Stimulated activated CD8-positive, alpha-beta memory T cell treated with anti-CD3 and anti-CD28 coated beads, Interleukin-7, amount 100 ng/mL, for 48 hours (primary cell): ENCODE measurements around the gene S1PR4.

Experiments used
- DNase-seq, 2 donors: peaks; one replicate each; pipeline ENCODE4 v3.0.0-alpha.2; 2020; ENCODE audit warnings: low read depth in 1 of 2; ENCODE audit errors: extremely low read depth in 1 of 2

S1PR4 gene

GRCh38 chr19:3178377-3178972 is at the start of gene S1PR4:
Gene S1PR4, plus strand, starts transcription at chr19:3178769. Its CDS starts 24 bp downstream, at chr19:3178793.
- no peak for DNase-seq

DNA sequence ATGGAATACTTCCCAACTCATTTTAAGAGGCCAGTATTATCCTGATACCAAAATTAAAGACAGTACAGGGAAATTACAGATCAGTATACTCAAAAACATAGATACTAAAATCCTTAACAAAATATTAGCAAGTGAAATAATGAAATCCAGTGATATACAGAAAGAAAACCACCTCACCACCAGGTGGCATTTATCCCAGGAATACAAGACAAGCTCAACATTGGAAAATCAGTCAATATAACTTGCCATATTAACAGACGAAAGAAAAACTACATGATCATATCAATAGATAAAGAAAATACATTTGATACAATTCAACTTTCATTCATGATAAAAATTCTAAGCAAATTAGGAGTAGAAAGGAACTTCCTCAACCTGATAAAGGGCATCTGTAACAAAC is 49.5 kb upstream of the S1PR4 start:
- no peak for DNase-seq

GRCh38 chr19:3131168-3131567 is 47.4 kb upstream of the S1PR4 start:
- DNase-seq, result no peak

GRCh38 chr19:3132971-3133792 is 45.4 kb upstream of the S1PR4 start:
- peak; percentile 70 to 92 for DNase-seq

- DNase-seq, result no peak
These were observed 44.8 kb upstream of the S1PR4 start for GRCh38 chr19:3133793-3134116.

DNA sequence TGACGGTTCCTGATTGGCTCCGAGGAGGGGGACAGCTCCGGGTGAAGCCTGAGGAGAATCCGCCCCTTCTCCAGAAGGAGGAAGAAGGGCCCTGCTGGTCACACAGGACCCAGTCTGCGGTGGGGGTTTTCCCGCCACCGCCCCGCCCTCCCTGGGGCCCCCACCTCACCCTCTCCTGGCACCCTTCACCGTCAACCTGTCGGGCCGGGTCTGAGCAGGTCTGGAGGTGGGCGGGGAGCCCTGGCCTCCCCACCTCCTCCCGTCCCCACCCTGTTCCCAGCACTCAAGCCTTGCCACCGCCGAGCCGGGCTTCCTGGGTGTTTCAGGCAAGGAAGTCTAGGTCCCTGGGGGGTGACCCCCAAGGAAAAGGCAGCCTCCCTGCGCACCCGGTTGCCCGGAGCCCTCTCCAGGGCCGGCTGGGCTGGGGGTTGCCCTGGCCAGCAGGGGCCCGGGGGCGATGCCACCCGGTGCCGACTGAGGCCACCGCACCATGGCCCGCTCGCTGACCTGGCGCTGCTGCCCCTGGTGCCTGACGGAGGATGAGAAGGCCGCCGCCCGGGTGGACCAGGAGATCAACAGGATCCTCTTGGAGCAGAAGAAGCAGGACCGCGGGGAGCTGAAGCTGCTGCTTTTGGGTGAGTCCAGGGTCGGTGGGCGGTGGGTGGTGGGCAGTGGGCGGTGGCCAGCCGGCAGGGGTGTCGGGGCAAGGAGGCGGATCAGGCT is 42.4 kb upstream of the S1PR4 start, which contains the start of gene GNA15:
GNA15 (plus strand) TSS at position 73 of the 723 bp plus-strand sequence; CDS start at position 491, 418 bp downstream.
- no peak for DNase-seq

DNA sequence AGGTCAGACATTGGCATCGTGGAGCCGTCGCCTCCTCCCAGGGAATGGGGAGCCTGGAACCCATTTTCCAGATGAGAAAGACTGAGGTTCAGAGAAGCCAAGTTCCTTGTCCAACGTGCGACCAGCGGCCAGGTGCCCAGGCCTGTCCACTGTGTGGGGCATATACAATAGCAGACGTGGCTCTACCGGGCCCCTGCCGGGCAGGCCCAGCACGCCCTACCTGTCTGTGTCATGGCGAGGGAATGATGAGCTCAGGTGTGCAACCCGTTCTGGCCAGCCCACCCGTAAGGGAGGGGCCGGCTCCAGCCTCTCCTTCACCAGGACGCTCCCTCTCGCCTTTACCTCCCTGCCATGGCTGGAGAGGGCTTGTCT is 41.9 kb upstream of the S1PR4 start:
- DNase-seq, result no peak

DNA sequence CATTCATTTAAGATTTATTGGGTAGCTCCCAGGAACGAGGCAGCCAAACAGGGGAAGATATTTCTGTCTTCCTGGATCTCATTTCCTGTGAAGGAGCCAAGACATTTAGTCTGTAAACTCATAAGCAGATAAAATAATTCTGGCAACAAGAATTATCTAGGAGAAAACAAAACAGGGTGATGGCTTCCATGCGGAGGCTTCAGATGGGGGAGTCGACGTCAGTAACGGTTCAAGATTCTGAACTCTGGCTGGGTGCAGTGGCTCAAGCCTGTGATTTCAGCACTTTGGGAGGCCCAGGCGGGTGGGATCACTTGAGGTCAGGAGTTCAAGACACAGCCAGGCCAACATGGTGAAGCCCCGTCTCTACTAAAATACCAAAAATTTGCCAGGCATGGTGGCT is 41.5 kb upstream of the S1PR4 start:
- DNase-seq, result no peak

GRCh38 chr19:3138268-3138667 is 40.3 kb upstream of the S1PR4 start:
- no peak for DNase-seq

- no peak for DNase-seq
These were observed 37.9 kb upstream of the S1PR4 start for GRCh38 chr19:3140667-3141038.

- DNase-seq, result peak in 1 of 2 donors; percentile 62
These were observed 36.3 kb upstream of the S1PR4 start for GRCh38 chr19:3142292-3142670.

DNA sequence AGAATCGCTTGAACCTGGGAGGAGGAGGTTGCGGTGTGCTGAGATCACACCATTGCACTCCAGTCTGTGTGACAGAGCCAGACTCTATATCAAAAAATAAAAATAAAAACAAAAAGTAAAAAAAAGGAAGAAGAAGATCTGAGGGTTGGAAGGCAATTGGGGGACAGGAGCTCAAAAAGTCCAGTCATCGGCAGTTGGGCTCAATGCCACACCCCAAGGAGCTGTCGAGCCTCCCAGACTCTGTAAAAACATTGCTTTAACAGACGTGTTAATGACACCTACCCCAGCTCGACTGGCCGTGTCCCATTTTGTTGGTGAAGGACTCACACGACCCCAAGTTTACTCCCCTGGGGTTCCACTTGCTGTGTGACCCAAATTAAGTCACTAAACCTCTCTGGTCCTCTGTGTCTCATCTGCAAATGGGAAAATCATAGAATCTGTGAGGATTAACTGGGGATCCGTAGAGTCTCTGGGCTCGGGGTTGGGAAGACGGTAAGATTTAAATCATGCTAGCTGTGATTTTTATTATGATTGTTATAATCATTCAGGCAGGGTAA is 35.7 kb upstream of the S1PR4 start:
- no peak for DNase-seq

DNA sequence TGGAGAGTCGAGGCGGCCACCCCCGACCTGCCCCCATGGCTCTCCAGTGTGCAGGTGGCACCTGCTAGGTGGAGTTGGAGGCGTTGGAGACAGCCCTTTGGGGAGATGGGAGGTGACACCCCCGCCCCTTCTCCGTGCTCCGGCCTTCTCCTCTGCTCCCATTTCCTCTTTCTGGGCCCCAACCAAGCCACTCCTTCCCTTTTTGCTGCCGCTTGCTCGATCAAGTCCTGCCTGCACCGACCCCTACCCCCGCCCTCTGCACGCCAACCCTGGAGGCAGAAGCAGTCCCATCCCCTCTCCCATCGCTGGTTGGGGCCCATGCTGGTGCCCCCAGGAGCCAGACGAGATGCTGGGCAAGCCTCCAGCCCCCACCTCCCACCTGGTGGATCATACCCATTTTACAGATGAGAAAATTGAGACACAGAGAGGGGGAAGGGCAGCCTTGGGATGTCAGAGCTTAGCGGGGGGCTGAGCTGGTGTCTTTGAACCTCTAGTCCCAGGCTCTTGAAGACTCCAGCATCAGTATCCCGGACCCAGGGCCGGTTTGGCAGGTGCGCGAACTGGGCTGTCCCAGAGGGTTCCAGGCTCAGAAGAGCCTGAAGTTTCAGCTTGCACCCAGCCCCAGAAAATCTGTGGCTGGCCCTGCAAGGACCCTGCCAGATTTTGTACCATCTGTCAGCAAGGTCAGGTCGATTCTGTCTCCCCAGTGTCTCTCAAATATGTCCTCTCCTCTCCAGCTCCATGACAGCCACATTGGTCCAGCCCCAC is 32.5 kb upstream of the S1PR4 start:
- no peak for DNase-seq

DNA sequence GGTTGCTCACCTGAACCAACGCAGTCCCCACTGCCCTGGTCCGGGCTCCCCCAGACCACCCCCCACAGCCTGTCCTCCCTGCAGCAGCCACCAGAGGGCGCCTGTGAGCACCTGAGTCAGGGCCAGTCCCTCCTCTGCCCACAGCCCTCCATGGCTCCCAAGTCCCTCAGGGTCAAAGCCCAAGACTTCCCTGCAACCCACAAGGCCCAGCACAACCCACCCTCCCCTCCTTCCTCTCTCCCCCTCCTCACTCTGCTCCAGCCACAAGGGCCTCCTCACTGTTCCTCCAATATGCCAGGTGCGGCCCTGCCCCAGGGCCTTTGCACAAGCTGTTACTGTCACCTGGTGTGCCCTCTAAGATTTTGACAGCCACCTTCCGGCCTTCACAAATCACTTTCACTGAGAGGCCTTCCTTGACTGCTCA is 31.9 kb upstream of the S1PR4 start:
- no peak for DNase-seq

- DNase-seq, result no peak
These were observed 30.1 kb upstream of the S1PR4 start for GRCh38 chr19:3148503-3148902.

GRCh38 chr19:3149089-3149488 is 29.5 kb upstream of the S1PR4 start:
- no peak for DNase-seq

DNA sequence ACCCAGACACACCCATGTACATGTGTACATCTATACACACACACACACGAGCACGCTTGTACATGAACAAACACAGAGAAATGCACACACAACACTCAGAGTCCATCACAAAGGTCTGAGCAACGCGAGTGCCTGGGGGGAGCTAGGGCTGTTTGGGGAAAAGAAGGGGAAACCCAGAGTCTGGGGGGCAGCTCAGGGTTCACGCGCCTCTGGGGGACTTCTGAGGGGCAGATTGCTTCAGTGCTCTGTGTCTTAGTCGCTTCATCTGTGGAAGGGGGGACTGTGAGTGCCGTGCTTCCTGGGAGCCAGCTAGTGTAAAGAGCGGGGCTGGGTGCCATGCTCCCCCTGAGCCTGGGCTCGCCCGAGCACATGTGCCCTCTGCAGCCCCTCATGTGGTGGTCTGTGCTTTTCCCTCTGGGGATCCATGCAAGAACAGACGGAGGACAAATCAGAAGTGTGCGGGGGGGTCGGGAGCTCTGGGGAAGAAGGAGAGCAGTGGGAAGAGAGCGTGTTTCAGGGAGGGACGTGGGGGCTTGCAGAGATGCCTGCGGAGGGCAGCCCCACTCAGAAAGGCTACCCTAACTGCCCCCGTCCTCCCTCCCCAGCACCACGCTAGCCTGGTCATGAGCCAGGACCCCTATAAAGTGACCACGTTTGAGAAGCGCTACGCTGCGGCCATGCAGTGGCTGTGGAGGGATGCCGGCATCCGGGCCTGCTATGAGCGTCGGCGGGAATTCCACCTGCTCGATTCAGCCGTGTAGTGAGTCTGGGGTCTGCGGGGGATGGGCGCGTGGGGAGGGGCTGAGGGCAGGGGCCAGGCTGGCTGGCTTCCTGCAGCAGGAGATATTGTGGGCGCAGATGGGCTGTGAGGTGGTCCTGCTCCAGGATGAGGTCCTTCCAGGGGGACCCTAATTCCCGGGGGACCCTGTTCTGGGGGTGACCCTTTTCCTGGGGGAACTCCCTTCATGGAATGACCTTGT is 28.8 kb upstream of the S1PR4 start:
- no peak for DNase-seq

GRCh38 chr19:3150739-3151329 is 27.7 kb upstream of the S1PR4 start:
- DNase-seq, result no peak
